SK-N-SH (cell line): ENCODE measurements around the gene WWC1. TPM values are rescaled to one million over a fixed set of nuclear protein-coding genes. Genes with fewer than 3 reads are reported as not detected.

Source experiments
- CTCF ChIA-PET: fragments of 300-600, 350-600 bp; formaldehyde crosslinking; extraction: SDS; loops from one replicate; lab custom pipeline; 2021; lab: Yijun Ruan, JAX
- POLR2A ChIA-PET: fragments of 350-600 bp; sonication (Branson Sonifier 250); formaldehyde crosslinking; extraction: SDS; loops from one replicate; lab custom pipeline; 2020; ENCODE audit warnings: antibody characterized with exemption, inconsistent platforms; lab: Yijun Ruan, JAX
- DNase-seq: peaks from one replicate; pipeline ENCODE4 v3.0.0; 2012
- H2AFZ ChIP-seq: fragments of 200-600 bp; sonication (generic); 2 replicates; pipeline ENCODE4 v1.8.1; 2016; ENCODE audit warnings: antibody characterized with exemption, mild to moderate bottlenecking, low read depth
- H3F3A ChIP-seq: fragments of 200-600 bp; sonication (generic); replicated peaks from 2 replicates; pipeline ENCODE3; 2016; ENCODE audit warnings: antibody characterized with exemption, mild to moderate bottlenecking; ENCODE audit not compliant: insufficient read depth
- H3K27ac ChIP-seq, 2 experiments: fragments of 200-500 bp in 1 of 2; fragments of 200-600 bp in 1 of 2; sonication (Bioruptor generic) in 1 of 2; sonication (generic), shearing (Covaris generic) in 1 of 2; 2 replicates each; pipeline versions ENCODE4 v1.5.1 to v1.6.1; 2014 to 2016; ENCODE audit warnings: low read depth in 2 of 2, inconsistent platforms in 1 of 2, low read length in 1 of 2, mild to moderate bottlenecking in 1 of 2, mixed read lengths in 1 of 2
- H3K27me3 ChIP-seq: fragments of 200-600 bp; sonication (generic), shearing (Covaris generic); 2 replicates; pipeline ENCODE4 v1.6.1; 2016; ENCODE audit warnings: mixed run types; ENCODE audit not compliant: insufficient read depth
- H3K36me3 ChIP-seq, 2 experiments: fragments of 200-500 bp in 1 of 2; fragments of 200-600 bp in 1 of 2; sonication (Bioruptor generic) in 1 of 2; sonication (generic) in 1 of 2; replicated peaks in 1 of 2; 2 replicates each; pipeline versions ENCODE3 to v1.5.1; 2014 to 2016; ENCODE audit warnings: low read length in 1 of 2, mild to moderate bottlenecking in 1 of 2; ENCODE audit not compliant: insufficient read depth in 2 of 2, control insufficient read depth in 1 of 2
- H3K4me1 ChIP-seq, 2 experiments: fragments of 200-500 bp in 1 of 2; fragments of 200-600 bp in 1 of 2; sonication (Bioruptor generic) in 1 of 2; sonication (generic), shearing (Covaris generic) in 1 of 2; 2 replicates each; pipeline versions ENCODE4 v1.5.1 to v1.6.1; 2014 to 2016; ENCODE audit warnings: low read depth in 1 of 2, low read length in 1 of 2, mixed run types in 1 of 2; ENCODE audit not compliant: insufficient read depth in 2 of 2, control insufficient read depth in 1 of 2
- H3K4me2 ChIP-seq: fragments of 200-600 bp; sonication (generic), shearing (Covaris generic); 2 replicates; pipeline ENCODE4 v1.6.1; 2017; ENCODE audit warnings: mixed run types
- H3K4me3 ChIP-seq, 2 experiments: fragments of 200-500 bp in 1 of 2; fragments of 200-600 bp in 1 of 2; sonication (Bioruptor generic) in 1 of 2; sonication (generic), shearing (Covaris generic) in 1 of 2; 2 replicates each; pipeline versions ENCODE4 v1.5.1 to v1.8.1; 2014 to 2016; ENCODE audit warnings: low read depth in 2 of 2, inconsistent platforms in 1 of 2, low read length in 1 of 2, mild to moderate bottlenecking in 1 of 2, mixed read lengths in 1 of 2, moderate library complexity in 1 of 2
- H3K79me2 ChIP-seq: fragments of 200-600 bp; sonication (generic); 2 replicates; pipeline ENCODE4 v1.8.1; 2017; ENCODE audit warnings: mild to moderate bottlenecking; ENCODE audit not compliant: insufficient read depth
- H3K9ac ChIP-seq: fragments of 200-600 bp; sonication (generic); 2 replicates; pipeline ENCODE4 v1.6.1; 2017; ENCODE audit warnings: mixed run types
- H3K9me2 ChIP-seq: fragments of 200-600 bp; sonication (generic); 2 replicates; pipeline ENCODE4 v1.6.1; 2017; ENCODE audit warnings: mixed run types
- H3K9me3 ChIP-seq: fragments of 200-600 bp; sonication (generic); 2 replicates; pipeline ENCODE4 v1.6.1; 2017; ENCODE audit warnings: mixed run types, mild to moderate bottlenecking, moderate library complexity
- H4K20me1 ChIP-seq: fragments of 200-600 bp; sonication (generic); 2 replicates; pipeline ENCODE4 v1.6.1; 2017; ENCODE audit warnings: mild to moderate bottlenecking, mixed run types; ENCODE audit not compliant: insufficient read depth
- CHD2 ChIP-seq: fragments of 150-350 bp; IDR thresholded peaks from 2 replicates; pipeline ENCODE4 v1.6.1; 2018; ENCODE audit warnings: low read length; ENCODE audit not compliant: partially characterized antibody
- ELF1 ChIP-seq: IDR thresholded peaks from 2 replicates; pipeline ENCODE4 v1.4.0; 2012
- EP300 ChIP-seq, 2 experiments: IDR thresholded peaks; 2 replicates each; pipeline versions ENCODE4 v1.4.0 to v1.6.1; 2012; ENCODE audit warnings: borderline replicate concordance in 1 of 2, low read depth in 1 of 2, low read length in 1 of 2
- EZH2phosphoT487 ChIP-seq: fragments of 200-600 bp; sonication (generic); IDR thresholded peaks from 2 replicates; pipeline ENCODE4 v1.6.1; 2017; ENCODE audit warnings: low read depth, mixed run types, mild to moderate bottlenecking, antibody characterized with exemption, moderate library complexity, borderline replicate concordance
- FOXJ3 ChIP-seq: sonication (generic); formaldehyde crosslinking; IDR thresholded peaks from 2 replicates; pipeline ENCODE4 v1.5.1; 2020; ENCODE audit warnings: mild to moderate bottlenecking, missing genetic modification reagents
- FOXM1 ChIP-seq: IDR thresholded peaks from 2 replicates; pipeline ENCODE4 v1.4.0; 2012; ENCODE audit warnings: low read depth, mild to moderate bottlenecking
- GABPA ChIP-seq: IDR thresholded peaks from 2 replicates; pipeline ENCODE4 v1.4.0; 2012; ENCODE audit warnings: low read depth, mild to moderate bottlenecking
- GATA2 ChIP-seq: sonication (generic); formaldehyde crosslinking; IDR thresholded peaks from 2 replicates; pipeline ENCODE4 v1.5.0; 2020; ENCODE audit warnings: mild to moderate bottlenecking, missing genetic modification reagents
- IRF3 ChIP-seq: fragments of 150-350 bp; IDR thresholded peaks from 2 replicates; pipeline ENCODE4 v1.6.1; 2016; ENCODE audit warnings: mild to moderate bottlenecking, low read depth, low read length
- MAX ChIP-seq: IDR thresholded peaks from 2 replicates; pipeline ENCODE4 v1.4.0; 2012; ENCODE audit warnings: low read depth
- NFIC ChIP-seq: IDR thresholded peaks from 2 replicates; pipeline ENCODE4 v1.4.0; 2012; ENCODE audit warnings: borderline replicate concordance
- RCOR1 ChIP-seq: fragments of 150-350 bp; IDR thresholded peaks from 2 replicates; pipeline ENCODE4 v1.6.1; 2017; ENCODE audit warnings: antibody characterized with exemption, low read length
- REST ChIP-seq: IDR thresholded peaks from 2 replicates; pipeline ENCODE4 v1.6.1; 2012; ENCODE audit warnings: mild to moderate bottlenecking, low read depth, low read length, moderate library complexity
- RFX5 ChIP-seq: IDR thresholded peaks from 2 replicates; pipeline ENCODE4 v1.6.1; 2012; ENCODE audit warnings: mild to moderate bottlenecking, improper control_type of control experiment, low read length
- SMC3 ChIP-seq: IDR thresholded peaks from 2 replicates; pipeline ENCODE4 v1.6.1; 2012; ENCODE audit warnings: low read depth, low read length, improper control_type of control experiment
- TAF1 ChIP-seq: IDR thresholded peaks from 2 replicates; pipeline ENCODE4 v1.6.1; 2012; ENCODE audit warnings: low read depth, mild to moderate bottlenecking, low read length, moderate library complexity, borderline replicate concordance
- TCF12 ChIP-seq: IDR thresholded peaks from 2 replicates; pipeline ENCODE4 v1.4.0; 2012
- USF1 ChIP-seq: IDR thresholded peaks from 2 replicates; pipeline ENCODE4 v1.4.0; 2012; ENCODE audit warnings: low read depth, borderline replicate concordance
- YY1 ChIP-seq: IDR thresholded peaks from 2 replicates; pipeline ENCODE4 v1.4.0; 2012; ENCODE audit warnings: low read depth, mild to moderate bottlenecking
- ZBTB33 ChIP-seq: IDR thresholded peaks from 2 replicates; pipeline ENCODE4 v1.4.0; 2012; ENCODE audit warnings: low read depth, borderline replicate concordance
- WGBS: methylation state at CpG from one replicate; pipeline ENCODE4 v1.1.6; 2017; ENCODE audit warnings: low lambda C conversion rate; 5-methylcytosine and 5-hydroxymethylcytosine counted together
- polyA plus RNA-seq, 3 experiments: library from polyadenylated mRNA; depleted of rRNA; stranded (reverse); fragments of >200 nt; gene quantifications; 2 replicates each; pipeline ENCODE4 v1.2.3, GENCODE V29; 2012

WWC1 gene
- polyA plus RNA-seq, 1 of the 3 experiments (the other 2 are of a cell fraction): 16.9 TPM

GRCh38 chr5:168426007-168426863, 134.8 kb downstream of the WWC1 start:
- ChIA-PET POLR2A (no interaction called here), CTCF (interaction anchor here (0.9 kb wide), 1 partner anchor 40 kb away, joined by 3 read pairs; no protein-coding TSS in a partner anchor)
- no peaks in the 10 kb centered on the region for H3K79me2 ChIP-seq
- H4K20me1 ChIP-seq: no peaks in the 10 kb centered on the region
- no peak overlapping the region for H3K4me3 ChIP-seq
- no peak overlapping the region for H3K9ac ChIP-seq
- H3K9me3 ChIP-seq: no peaks in the 10 kb centered on the region
- H2AFZ ChIP-seq: no peak overlapping the region
- TF ChIP-seq EP300 (IDR thresholded peaks at IDR 0.05; ENCODE audit: borderline replicate concordance in 1 of 2, low read depth in 1 of 2, low read length in 1 of 2): peak in 1 of 2 experiments; percentile 23; a peak in 1 of 4 replicates
- TF ChIP-seq GABPA: no peak
- H3K27me3 ChIP-seq: no peaks in the 10 kb centered on the region
- DNase-seq: peak; percentile 63
- H3K36me3 ChIP-seq: peaks cover 4 to 6% of the 10 kb centered on the region in 2 experiments
- H3K4me1 ChIP-seq: peaks cover 0 to 12% of the 10 kb centered on the region in 2 experiments; a peak in 1 of 4 replicates
- H3F3A ChIP-seq: no peaks in the 10 kb centered on the region
- 92% methylated on average over 17 of the region's 17 CpGs for WGBS
- H3K4me2 ChIP-seq: no peak overlapping the region
- no peak overlapping the region; a peak in 1 of 4 replicates for H3K27ac ChIP-seq
- H3K9me2 ChIP-seq: no peaks in the 10 kb centered on the region

GRCh38 chr5:168426864-168427172, 135.4 kb downstream of the WWC1 start:
- H3F3A ChIP-seq: no peaks in the 10 kb centered on the region
- no peaks in the 10 kb centered on the region for H4K20me1 ChIP-seq
- no peak for TF ChIP-seq ELF1
- no peak for TF ChIP-seq RCOR1
- TF ChIP-seq TCF12: no peak
- TF ChIP-seq CHD2: no peak
- no peak for TF ChIP-seq RFX5
- no peak for TF ChIP-seq EZH2phosphoT487
- TF ChIP-seq IRF3: no peak
- no peak for TF ChIP-seq REST
- TF ChIP-seq TAF1: no peak
- no peak for TF ChIP-seq NFIC
- TF ChIP-seq MAX: no peak
- TF ChIP-seq FOXM1: no peak
- no peak for TF ChIP-seq GABPA
- no peak for TF ChIP-seq GATA2 (CRISPR knock-in tag)
- no peak for TF ChIP-seq FOXJ3 (CRISPR knock-in tag)
- no peak for TF ChIP-seq YY1
- no peak for TF ChIP-seq USF1
- TF ChIP-seq ZBTB33: no peak
- TF ChIP-seq SMC3: no peak
- H3K27me3 ChIP-seq: no peaks in the 10 kb centered on the region
- WGBS: 90% methylated on average over 5 of the region's 5 CpGs
- H3K4me2 ChIP-seq: no peak overlapping the region
- H3K9ac ChIP-seq: no peak overlapping the region
- peaks cover 5 to 6% of the 10 kb centered on the region in 2 experiments for H3K36me3 ChIP-seq
- ChIA-PET CTCF (no interaction called here), POLR2A (no interaction called here)
- no peak overlapping the region for H3K4me3 ChIP-seq
- H2AFZ ChIP-seq: no peak overlapping the region
- H3K9me2 ChIP-seq: no peaks in the 10 kb centered on the region
- DNase-seq: no peak
- H3K4me1 ChIP-seq: peaks cover 0 to 12% of the 10 kb centered on the region in 2 experiments; a peak in 1 of 4 replicates
- no peak overlapping the region; a peak in 1 of 4 replicates for H3K27ac ChIP-seq
- H3K79me2 ChIP-seq: no peaks in the 10 kb centered on the region
- no peaks in the 10 kb centered on the region for H3K9me3 ChIP-seq
